Suprapubic skin (tissue), 4 donors: ENCODE results near the gene SH3YL1.

Experiments used
- EP300 ChIP-seq: sonication (generic); formaldehyde crosslinking; IDR thresholded peaks from one replicate; pipeline ENCODE4 v1.6.1; 2017; ENCODE audit warnings: antibody characterized with exemption
- POLR2A ChIP-seq, 2 donors: fragments of 450-650 bp; IDR thresholded peaks; one replicate each; pipeline ENCODE4 v1.6.1; 2017; ENCODE audit warnings: antibody characterized with exemption in 2 of 2, mild to moderate bottlenecking in 2 of 2, moderate library complexity in 2 of 2
- POLR2AphosphoS5 ChIP-seq, 3 donors: sonication (generic); formaldehyde crosslinking; IDR thresholded peaks; one replicate each; pipeline ENCODE4 v1.6.1; 2017; ENCODE audit warnings: antibody characterized with exemption in 3 of 3
- TF ChIP-seq, protein P1 (sequence below), 2 donors: fragments of 200-600 bp in 1 of 2; fragments of 450-650 bp in 1 of 2; sonication (generic) in 1 of 2; IDR thresholded peaks; one replicate each; pipeline ENCODE4 v1.5.1; 2016 to 2019; ENCODE audit warnings: antibody characterized with exemption in 2 of 2, mild to moderate bottlenecking in 1 of 2, moderate library complexity in 1 of 2

DNA sequence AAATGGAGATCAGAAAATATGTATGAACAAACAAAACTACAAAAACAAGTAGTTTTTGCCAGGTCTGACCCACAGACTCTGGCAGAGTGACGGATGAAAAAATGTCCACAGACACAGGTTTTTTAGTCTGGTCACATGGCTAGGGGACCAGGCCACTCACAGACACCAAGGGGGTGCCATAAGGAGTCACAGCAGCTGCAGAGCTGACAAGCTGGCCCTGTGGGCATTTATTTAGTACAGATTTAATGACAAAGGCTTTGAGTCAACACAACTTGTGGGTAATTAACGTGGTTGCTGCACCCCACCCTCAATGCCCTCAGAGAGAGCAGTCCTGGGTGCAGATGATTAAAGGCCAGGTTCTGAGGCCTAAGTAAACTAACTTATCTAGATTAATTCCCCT lies 76.0 kb downstream of the SH3YL1 start:
- TF ChIP-seq POLR2AphosphoS5 (IDR thresholded peaks at IDR 0.05) = no peak
- TF ChIP-seq, protein P1, sequence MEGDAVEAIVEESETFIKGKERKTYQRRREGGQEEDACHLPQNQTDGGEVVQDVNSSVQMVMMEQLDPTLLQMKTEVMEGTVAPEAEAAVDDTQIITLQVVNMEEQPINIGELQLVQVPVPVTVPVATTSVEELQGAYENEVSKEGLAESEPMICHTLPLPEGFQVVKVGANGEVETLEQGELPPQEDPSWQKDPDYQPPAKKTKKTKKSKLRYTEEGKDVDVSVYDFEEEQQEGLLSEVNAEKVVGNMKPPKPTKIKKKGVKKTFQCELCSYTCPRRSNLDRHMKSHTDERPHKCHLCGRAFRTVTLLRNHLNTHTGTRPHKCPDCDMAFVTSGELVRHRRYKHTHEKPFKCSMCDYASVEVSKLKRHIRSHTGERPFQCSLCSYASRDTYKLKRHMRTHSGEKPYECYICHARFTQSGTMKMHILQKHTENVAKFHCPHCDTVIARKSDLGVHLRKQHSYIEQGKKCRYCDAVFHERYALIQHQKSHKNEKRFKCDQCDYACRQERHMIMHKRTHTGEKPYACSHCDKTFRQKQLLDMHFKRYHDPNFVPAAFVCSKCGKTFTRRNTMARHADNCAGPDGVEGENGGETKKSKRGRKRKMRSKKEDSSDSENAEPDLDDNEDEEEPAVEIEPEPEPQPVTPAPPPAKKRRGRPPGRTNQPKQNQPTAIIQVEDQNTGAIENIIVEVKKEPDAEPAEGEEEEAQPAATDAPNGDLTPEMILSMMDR (IDR thresholded peaks at IDR 0.05) = no peak
- no peak for TF ChIP-seq POLR2A (IDR thresholded peaks at IDR 0.05)
- no peak for TF ChIP-seq EP300
